ENCODE results near the gene DDI1.
"Not testable (repeated sequence)": the region's sequence is repeated elsewhere in the genome, so short reads cannot be mapped to it uniquely, and the experiment has no call there.

The DDI1 gene

GRCh38 chr11:104036995-104037394 lies 555 bp downstream of the DDI1 start:
- DNase-seq (ENCODE audit: extremely low read depth in 1 of 2, low read depth in 1 of 2), result no peak

GRCh38 chr11:104041792-104042191 lies 5.4 kb downstream of the DDI1 start:
- DNase-seq (ENCODE audit: extremely low read depth in 1 of 2, low read depth in 1 of 2), result no peak

DNA sequence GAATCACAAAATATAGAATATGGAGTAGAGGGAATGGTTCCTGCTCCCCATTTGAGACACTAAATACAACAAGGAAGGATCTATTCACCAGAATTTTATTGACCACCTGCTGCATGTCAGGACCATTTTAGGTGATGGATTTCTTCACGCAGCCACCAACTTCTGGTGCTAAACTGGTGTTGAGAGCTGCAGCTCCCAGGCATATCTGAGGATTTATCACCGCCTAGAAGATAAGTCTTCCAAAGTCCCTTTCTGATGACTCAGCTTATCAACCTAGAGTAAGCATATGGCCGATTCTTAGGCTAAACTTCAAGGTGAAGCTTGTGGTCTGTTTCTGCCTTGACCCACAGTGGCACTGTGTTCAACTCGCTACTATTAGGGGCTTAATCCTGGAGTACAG lies 6.7 kb downstream of the DDI1 start:
- DNase-seq (ENCODE audit: extremely low read depth in 1 of 2, low read depth in 1 of 2), result no peak

GRCh38 chr11:104043678-104044239 lies 7.3 kb downstream of the DDI1 start:
- no peak for DNase-seq (ENCODE audit: extremely low read depth in 1 of 2, low read depth in 1 of 2)

DNA sequence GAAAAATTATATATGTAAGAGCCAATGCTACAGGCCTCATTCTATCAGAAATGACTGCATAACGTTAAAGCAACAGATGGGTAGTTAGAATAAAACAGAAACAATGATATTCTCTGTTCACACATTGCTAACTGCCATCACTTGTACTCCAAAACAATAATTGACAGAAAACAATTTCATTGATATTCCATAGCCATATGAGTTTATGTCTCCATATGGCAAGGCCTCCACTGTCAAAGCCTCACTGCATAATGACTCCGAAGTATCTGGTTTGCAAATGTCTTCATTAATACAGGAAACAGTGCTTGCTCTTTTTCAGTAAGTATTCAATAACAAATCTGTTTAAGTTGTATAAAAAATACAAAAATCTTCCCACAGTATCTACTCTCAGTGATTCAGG lies 9.9 kb downstream of the DDI1 start:
- DNase-seq (ENCODE audit: extremely low read depth in 1 of 2, low read depth in 1 of 2), result no peak

GRCh38 chr11:104046858-104047257 lies 10.4 kb downstream of the DDI1 start:
- DNase-seq (ENCODE audit: extremely low read depth in 1 of 2, low read depth in 1 of 2), result not testable (repeated sequence)

DNA sequence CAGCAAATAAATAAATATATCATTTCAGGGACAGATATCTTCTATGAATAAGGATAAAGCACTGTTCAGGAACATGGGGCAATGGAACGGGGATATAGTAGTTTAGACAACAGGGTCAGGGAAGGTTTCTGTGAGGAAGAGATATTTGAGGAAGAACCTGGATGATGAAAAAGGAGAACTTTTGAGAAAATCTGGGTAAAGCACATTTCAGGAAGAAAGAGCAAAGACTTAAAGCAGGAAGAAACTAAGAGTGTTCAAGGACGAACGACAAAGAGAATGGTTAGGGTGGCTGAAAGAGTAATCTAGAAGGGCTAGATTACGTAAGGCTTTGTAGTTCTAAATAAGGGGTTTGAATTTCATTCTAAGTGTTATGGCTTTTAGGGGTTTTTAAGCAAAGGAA lies 12.7 kb downstream of the DDI1 start:
- no peak for DNase-seq (ENCODE audit: extremely low read depth in 1 of 2, low read depth in 1 of 2)

DNA sequence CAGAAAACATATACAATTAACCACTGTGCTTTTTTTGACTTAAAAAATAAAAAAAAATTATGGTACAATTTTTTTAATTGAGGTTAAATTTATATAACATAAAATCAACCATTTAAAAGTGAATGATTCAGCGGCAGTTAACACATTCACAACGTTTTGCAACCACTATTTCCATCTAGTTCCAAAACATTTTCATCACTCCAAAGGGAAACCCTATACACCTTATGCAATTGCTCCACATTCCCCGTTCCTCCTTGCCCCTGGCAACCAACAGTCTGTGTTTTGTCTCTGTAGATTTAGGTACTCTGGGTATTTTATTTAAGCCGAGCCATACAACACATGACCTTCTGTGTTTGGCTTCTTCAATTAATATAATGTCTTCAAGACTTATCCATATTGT lies 15.3 kb downstream of the DDI1 start:
- no peak for DNase-seq (ENCODE audit: extremely low read depth in 1 of 2, low read depth in 1 of 2)

DNA sequence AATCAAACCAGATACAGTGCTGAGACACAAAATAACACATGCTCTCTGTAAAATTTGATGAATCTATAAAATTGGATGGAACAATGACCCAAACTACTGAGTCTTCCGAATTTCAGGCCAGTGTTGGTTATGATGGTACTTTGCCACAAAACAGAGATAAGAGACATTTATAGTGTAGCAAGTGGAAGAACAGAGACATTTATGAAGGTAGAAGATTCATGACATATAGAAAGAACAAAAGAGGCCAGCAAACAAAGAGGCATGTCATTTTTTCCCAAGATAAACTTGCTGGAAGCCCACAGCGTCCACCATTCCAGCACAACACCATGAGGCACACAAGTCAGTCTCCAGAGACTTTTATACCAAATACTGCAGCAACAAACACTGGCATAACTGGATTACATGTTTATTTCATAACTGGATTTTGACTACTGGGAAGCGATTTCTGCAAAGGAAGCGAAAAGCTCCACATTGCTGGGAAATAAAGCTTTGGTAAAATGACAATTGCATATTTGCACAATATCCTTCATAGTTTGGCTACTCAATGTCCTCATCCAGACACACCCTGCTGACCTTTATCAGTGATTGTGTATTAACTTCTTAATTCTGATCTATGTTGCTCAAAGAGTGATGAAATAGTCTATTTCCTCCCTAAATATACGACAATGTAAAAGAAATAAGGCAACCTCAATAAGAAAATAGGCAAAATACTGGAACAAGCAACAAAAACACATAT lies 17.5 kb downstream of the DDI1 start:
- no peak for DNase-seq (ENCODE audit: extremely low read depth in 1 of 2, low read depth in 1 of 2)

- DNase-seq (ENCODE audit: extremely low read depth in 1 of 2, low read depth in 1 of 2), result no peak
Measured at GRCh38 chr11:104054911-104055529, 18.6 kb downstream of the DDI1 start.

- no peak for DNase-seq (ENCODE audit: extremely low read depth in 1 of 2, low read depth in 1 of 2)
Measured at GRCh38 chr11:104055596-104055995, 19.2 kb downstream of the DDI1 start.

DNA sequence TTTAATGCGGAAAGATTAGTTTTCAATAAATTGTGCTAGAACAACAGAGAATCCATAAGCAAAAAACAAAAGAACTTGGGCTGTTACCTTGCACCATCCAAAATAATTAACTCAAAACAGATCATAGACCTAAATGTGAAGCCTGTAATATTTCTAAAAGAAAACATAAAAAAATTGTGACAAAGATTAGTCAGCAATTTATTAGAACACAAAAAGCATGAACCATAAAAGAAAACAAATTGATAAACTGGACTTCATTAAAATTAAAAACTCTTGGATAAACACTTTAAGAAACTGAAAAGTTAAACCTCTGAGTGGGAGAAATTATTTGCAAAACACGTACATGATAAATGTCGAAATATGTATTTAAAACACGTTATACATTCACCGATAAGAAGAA lies 21.5 kb downstream of the DDI1 start:
- no peak for DNase-seq (ENCODE audit: extremely low read depth in 1 of 2, low read depth in 1 of 2)

- DNase-seq (ENCODE audit: extremely low read depth in 1 of 2, low read depth in 1 of 2), result no peak
Measured at GRCh38 chr11:104058680-104059079, 22.2 kb downstream of the DDI1 start.

- DNase-seq (ENCODE audit: extremely low read depth in 1 of 2, low read depth in 1 of 2), result no peak
Measured at GRCh38 chr11:104060004-104060794, 23.8 kb downstream of the DDI1 start.

GRCh38 chr11:104060820-104061219 lies 24.4 kb downstream of the DDI1 start:
- DNase-seq (ENCODE audit: extremely low read depth in 1 of 2, low read depth in 1 of 2), result no peak

DNA sequence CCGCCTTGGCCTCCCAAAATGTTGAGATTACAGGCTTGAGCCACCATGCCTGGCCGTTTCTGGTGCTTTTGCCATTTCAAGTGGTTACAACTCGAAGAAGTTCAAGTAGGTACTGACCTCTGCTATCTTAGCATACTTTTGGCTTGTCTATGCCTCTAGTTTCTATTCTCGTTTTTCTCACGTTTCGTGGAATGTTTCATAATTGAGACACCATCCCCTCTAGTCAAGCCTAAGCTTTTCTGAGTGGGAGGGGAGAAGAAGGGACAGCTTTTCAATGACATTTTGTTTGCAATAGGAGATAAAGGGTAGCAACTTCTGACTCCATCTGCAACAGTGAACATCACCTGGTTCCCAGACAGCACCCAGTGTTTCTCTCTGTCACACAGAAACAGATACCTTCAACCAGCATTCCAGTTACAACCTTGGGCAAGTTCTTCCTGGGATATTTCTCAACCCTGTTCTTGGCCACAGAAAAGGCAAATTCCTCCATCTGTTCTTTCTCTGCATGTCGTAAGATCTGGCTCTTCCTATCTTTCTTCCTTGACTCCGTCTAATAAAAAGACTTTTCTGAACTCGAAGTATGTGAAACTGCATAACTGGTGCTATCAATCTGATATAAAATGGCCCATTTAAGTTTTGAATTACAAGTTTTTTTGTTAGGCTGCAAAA lies 25.5 kb downstream of the DDI1 start:
- no peak for DNase-seq (ENCODE audit: extremely low read depth in 1 of 2, low read depth in 1 of 2)

- no peak for DNase-seq (ENCODE audit: extremely low read depth in 1 of 2, low read depth in 1 of 2)
Measured at GRCh38 chr11:104064034-104064630, 27.7 kb downstream of the DDI1 start.

DNA sequence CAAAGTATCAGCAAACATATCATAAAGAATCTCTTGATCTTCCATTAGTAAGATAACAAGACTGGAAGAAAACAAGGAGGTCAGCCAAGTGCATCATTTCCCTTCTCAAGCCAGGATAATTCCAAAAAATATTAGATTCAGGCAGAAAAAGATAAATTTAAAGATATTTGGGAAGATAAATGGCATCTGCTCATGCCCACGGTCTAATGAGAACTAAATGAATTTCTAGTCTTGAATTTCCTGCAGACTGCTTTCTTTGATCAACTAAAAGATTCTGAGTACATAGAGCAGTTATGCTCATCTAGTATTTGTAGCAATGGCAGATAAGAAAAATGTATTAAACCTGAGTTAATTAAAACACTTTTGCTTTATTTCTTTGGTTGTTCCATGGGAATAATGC lies 31.1 kb downstream of the DDI1 start:
- no peak for DNase-seq (ENCODE audit: extremely low read depth in 1 of 2, low read depth in 1 of 2)

DNA sequence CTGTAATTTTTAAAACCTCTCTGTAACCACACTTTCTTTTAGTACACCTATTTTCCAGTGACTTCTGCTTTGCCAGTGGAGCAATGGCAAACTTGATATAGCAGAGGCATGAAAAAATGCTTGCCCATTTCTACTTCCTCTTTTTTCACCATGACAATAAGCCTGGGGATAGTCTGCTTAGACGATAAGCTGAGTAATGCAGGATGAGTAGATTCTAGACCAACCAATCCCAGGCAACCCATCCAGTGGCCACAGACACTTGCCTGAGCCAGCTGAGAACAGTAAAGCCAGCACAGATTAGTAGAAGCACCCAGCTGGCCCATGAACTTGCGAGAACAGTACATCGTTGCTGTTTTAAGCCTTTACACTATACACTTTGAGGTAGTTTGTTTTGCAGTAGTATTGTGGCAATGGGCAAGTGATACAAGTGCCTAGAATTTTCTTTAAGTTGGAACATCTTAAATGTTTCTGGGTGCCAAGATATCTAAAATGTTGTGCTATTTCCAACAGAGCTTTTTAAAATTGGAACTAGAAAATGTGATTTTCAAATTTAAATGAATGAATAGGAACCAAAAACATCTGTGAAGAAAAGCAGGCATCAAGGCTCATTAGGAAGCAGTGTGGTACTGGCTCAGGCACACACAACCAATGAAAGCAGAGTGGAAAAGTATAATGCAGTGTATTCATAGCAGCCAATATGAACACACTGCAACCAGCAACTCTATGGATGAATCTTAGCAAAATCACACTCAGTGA lies 37.7 kb downstream of the DDI1 start:
- no peak for DNase-seq (ENCODE audit: extremely low read depth in 1 of 2, low read depth in 1 of 2)

GRCh38 chr11:104075091-104075490 lies 38.7 kb downstream of the DDI1 start:
- no peak for DNase-seq (ENCODE audit: extremely low read depth in 1 of 2, low read depth in 1 of 2)
